B cell (primary cell): ENCODE results near the gene VWA8.

Experiments
- CTCF ChIP-seq: fragments of 200-600 bp; IDR thresholded peaks from one replicate; pipeline ENCODE4 v1.8.0; 2022; ENCODE audit warnings: antibody characterized with exemption, mild to moderate bottlenecking
- EZH2 ChIP-seq: IDR thresholded peaks from 2 replicates; pipeline ENCODE4 v1.6.1; 2012; ENCODE audit warnings: borderline replicate concordance, low read depth, mild to moderate bottlenecking, moderate library complexity, low read length; ENCODE audit not compliant: insufficient read depth, poor library complexity, severe bottlenecking

GRCh38 chr13:41931337-41931736 is 29.6 kb downstream of the VWA8 start:
- no peak for TF ChIP-seq CTCF
- TF ChIP-seq EZH2 = no peak
